HUES48 (cell line): Measurements from ENCODE around the gene PPP1R12B.
"Not testable (repeated sequence)": the region's sequence is repeated elsewhere in the genome, so short reads cannot be mapped to it uniquely, and the experiment has no call there.

Source experiments
- H3K27ac ChIP-seq: one replicate; pipeline ENCODE4 v1.7.0; 2013; ENCODE audit warnings: low read depth, low read length, inconsistent platforms
- H3K27me3 ChIP-seq: 2 replicates; pipeline ENCODE4 v1.6.1; 2013; ENCODE audit warnings: mild to moderate bottlenecking, low read length; ENCODE audit not compliant: control insufficient read depth, insufficient read depth
- H3K36me3 ChIP-seq: 2 replicates; pipeline ENCODE4 v1.6.1; 2013; ENCODE audit warnings: low read length; ENCODE audit not compliant: control insufficient read depth, insufficient read depth
- H3K4me1 ChIP-seq: 2 replicates; pipeline ENCODE4 v1.6.1; 2013; ENCODE audit warnings: mild to moderate bottlenecking, low read length; ENCODE audit not compliant: control insufficient read depth, insufficient read depth
- H3K4me3 ChIP-seq: 2 replicates; pipeline ENCODE4 v1.5.1; 2013; ENCODE audit warnings: mild to moderate bottlenecking, low read depth, low read length
- H3K9ac ChIP-seq: 2 replicates; pipeline ENCODE4 v1.6.1; 2013; ENCODE audit warnings: mild to moderate bottlenecking, low read depth, low read length, moderate library complexity
- H3K9me3 ChIP-seq: 2 replicates; pipeline ENCODE4 v1.6.1; 2013; ENCODE audit warnings: low read length; ENCODE audit not compliant: control insufficient read depth, insufficient read depth

PPP1R12B gene

DNA sequence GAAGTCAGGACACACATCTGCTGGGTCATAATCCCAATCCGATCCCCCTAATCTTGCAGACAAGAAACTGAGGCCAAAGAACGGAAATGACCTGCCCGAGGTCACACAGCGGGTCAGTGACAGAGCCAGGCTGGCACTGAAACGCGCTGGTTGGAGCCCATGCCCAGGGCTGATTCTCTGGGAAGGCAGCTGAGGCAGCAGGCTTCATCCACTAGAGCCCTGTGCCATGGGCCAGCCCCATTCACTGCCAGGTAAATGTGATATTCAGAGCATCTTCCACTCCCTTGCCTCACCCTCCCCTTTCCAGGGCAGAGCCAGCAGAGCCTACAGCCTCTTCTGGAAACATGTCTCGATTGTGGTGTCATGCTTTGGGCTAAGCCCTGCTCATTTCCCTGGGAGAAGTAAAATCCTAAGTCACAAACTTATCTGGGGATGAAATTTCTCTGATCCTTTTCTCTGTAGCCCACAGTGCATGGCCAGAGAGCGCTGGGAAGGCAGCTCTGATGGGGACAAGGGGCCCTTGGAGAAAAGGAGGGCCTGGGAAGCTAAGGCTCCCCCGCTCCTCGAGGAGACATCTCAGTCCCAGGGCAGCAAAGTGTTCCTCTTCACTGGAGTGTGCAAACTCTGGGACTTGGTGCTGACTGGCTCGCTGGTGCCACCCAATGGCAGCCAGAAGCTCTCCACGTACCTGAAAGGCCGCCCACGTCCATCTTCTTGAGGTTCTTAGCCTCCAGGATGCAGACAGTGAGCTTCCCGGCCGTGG, 251.4 kb downstream of the PPP1R12B start:
- Histone ChIP-seq H3K9ac (no peak overlapping the region), H3K27ac (no peak overlapping the region), H3K9me3 (no peaks in the 10 kb centered on the region), H3K36me3 (no peaks in the 10 kb centered on the region; the same call in 1 of the 2 replicates), H3K4me3 (no peak overlapping the region), H3K4me1 (no peaks in the 10 kb centered on the region), H3K27me3 (no peaks in the 10 kb centered on the region)

DNA sequence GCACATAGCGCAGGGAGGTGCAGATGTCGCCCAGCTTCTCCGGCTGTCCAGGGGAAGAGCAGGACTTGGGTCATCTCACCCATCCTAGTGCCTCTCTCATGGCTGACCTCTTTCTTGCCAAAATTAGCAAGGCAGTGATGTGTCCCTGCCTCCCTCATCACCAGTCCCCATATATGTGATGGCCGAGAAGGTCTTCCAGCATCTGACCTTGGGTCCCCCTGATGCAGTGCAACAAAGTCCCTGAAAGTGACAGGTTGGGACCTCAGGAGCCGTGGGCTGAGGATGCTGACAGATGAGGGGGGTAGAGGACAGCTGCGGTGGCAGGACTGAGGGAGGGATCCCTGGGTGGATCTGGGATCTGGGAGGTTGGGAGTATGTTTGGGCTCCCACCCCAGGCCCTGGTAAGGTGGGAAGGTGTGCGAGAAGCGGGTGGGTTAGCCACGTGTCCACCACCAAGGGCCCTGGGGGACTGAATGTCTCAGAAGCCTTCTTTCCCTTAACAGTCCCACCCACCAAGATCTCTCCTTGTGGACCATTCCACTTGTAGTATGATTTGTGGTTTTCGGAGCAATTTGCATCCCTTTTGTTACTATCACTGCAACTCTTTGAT, 252.0 kb downstream of the PPP1R12B start:
- H3K36me3 ChIP-seq = no peaks in the 10 kb centered on the region; the same call in 1 of the 2 replicates
- no peaks in the 10 kb centered on the region for H3K27me3 ChIP-seq
- no peak overlapping the region for H3K27ac ChIP-seq
- no peak overlapping the region for H3K9ac ChIP-seq
- H3K4me1 ChIP-seq = no peaks in the 10 kb centered on the region
- no peak overlapping the region for H3K4me3 ChIP-seq
- H3K9me3 ChIP-seq = no peaks in the 10 kb centered on the region

- Histone ChIP-seq H3K9ac (no peak overlapping the region), H3K27me3 (no peaks in the 10 kb centered on the region), H3K27ac (no peak overlapping the region), H3K4me3 (no peak overlapping the region), H3K9me3 (no peaks in the 10 kb centered on the region), H3K36me3 (no peaks in the 10 kb centered on the region; the same call in 1 of the 2 replicates), H3K4me1 (no peaks in the 10 kb centered on the region)
Measured at GRCh38 chr1:202603435-202603834, 254.9 kb downstream of the PPP1R12B start.

DNA sequence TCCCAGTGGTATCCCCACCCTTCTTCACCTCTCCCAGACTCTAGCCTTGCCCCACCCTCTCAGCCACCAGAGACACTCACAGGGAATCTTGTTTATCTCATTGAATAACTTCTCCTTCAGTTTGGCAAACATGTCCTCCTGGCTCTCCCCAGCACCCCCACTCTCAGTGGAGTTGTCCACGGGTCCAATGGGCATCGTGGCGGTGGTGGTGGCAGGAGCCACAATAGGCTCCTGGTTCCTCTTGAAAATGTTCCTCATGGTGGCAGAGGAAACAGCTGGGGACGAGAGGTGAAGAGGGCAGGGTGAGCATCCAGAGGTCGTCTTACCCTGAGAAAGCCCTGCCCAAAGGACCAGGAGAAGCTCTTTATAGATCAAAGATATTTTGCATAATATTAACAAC, 257.0 kb downstream of the PPP1R12B start:
- Histone ChIP-seq H3K4me3 (no peak overlapping the region), H3K27me3 (no peaks in the 10 kb centered on the region), H3K4me1 (no peaks in the 10 kb centered on the region), H3K9me3 (no peaks in the 10 kb centered on the region), H3K9ac (no peak overlapping the region), H3K36me3 (no peaks in the 10 kb centered on the region), H3K27ac (no peak overlapping the region)

- not testable (repeated sequence) for H3K9me3 ChIP-seq, H3K9ac ChIP-seq, H3K27ac ChIP-seq, H3K4me3 ChIP-seq, H3K36me3 ChIP-seq, H3K4me1 ChIP-seq, H3K27me3 ChIP-seq
Measured at GRCh38 chr1:202612036-202612435, 263.5 kb downstream of the PPP1R12B start.

GRCh38 chr1:202613571-202613970, 265.1 kb downstream of the PPP1R12B start:
- H3K27ac ChIP-seq = no peak overlapping the region
- no peaks in the 10 kb centered on the region for H3K36me3 ChIP-seq
- H3K4me3 ChIP-seq = no peak overlapping the region
- H3K9ac ChIP-seq = no peak overlapping the region
- no peaks in the 10 kb centered on the region for H3K9me3 ChIP-seq
- H3K4me1 ChIP-seq = peaks cover 2% of the 10 kb centered on the region
- H3K27me3 ChIP-seq = no peaks in the 10 kb centered on the region

DNA sequence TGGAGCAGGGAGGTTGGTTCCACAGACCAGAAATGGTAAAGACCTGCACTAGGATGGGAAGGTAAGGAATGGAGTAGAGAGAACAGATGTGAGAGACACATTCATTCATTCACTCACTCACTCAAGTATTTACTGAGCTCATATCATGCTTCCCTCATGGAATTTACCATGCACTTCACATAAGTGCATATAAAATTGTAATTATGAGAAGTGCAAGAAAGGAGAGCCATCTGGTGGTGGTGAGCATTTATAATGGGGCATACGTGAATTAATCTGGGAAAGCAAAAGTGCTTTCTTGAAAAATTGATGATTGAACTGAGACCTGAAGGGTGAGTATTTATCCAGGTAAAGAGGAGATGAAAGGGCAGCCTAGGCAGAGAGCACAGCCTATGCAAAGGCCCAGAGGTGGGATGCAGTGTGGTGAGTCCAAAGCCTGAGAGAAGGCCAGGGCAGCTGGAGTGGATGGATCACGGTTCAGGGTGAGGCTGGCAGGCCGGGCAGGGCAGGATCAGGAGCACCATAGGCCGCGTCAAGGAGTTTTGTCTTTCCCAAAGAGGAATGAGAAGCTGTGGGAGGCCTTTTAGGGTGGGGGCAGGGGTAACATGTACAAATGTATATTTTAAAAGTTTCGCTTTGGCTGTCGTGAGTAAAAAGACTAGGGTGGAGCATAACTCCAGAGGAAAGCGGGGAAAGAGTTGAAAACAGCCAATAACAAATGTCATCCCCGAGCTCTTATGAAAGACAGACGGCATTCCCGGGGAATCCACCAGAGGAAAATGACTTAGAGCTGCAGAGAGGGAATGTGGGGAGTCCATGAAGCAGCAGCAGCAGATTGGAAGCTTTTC, 266.1 kb downstream of the PPP1R12B start:
- not testable (repeated sequence) for H3K9me3 ChIP-seq, H3K36me3 ChIP-seq, H3K4me3 ChIP-seq, H3K27me3 ChIP-seq, H3K4me1 ChIP-seq, H3K9ac ChIP-seq, H3K27ac ChIP-seq

DNA sequence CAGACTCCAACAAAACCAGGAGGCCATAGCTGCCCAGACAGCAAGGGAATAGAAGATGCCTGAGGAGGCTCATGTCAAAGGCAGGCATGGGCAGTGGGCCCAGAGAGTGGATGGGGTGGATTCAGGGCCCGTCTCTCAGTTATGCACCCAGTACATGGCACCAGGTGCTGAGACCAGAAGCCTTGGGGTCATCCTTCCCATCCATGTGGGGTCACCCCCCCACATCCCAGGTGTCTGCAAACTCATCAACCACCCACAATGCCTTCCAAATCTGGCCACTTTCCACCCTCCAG, 266.7 kb downstream of the PPP1R12B start:
- not testable (repeated sequence) for H3K27ac ChIP-seq, H3K36me3 ChIP-seq, H3K4me3 ChIP-seq, H3K27me3 ChIP-seq, H3K4me1 ChIP-seq, H3K9ac ChIP-seq, H3K9me3 ChIP-seq

- no peak overlapping the region for H3K27ac ChIP-seq
- H3K9ac ChIP-seq = no peak overlapping the region
Measured at GRCh38 chr1:202615501-202616354, 267.2 kb downstream of the PPP1R12B start.

DNA sequence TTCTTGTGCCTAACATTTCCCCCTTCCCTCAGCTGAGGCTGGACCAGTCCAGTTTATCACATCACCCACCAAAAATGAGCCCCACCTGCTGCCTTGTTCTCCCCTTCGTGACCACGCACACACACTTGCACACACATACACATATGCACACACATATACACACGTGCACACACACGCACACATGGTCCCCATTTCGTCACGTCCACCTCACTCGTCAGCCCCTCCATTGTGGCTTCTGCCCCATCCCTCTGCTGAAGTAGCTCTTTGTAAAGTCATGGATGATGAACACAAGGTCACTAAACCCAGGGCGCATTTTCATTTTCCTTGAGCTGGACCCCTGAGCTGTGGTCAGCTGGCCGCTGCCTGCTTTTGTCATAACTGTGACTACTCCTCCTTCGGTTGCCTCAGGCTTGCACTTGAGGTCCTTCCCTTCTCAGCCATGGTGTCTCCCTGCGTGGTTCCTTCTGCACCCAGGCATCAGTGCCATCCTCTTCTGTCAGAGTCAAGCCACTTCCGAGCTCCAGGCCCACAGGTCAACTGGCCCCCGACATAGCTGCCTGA, 267.9 kb downstream of the PPP1R12B start:
- Histone ChIP-seq H3K27me3 (no peaks in the 10 kb centered on the region), H3K36me3 (no peaks in the 10 kb centered on the region), H3K4me1 (peaks cover 6% of the 10 kb centered on the region), H3K4me3 (no peak overlapping the region), H3K27ac (no peak overlapping the region), H3K9ac (no peak overlapping the region), H3K9me3 (no peaks in the 10 kb centered on the region)

More at GRCh38 chr1:202615501-202616354, 267.2 kb downstream of the PPP1R12B start:
- Histone ChIP-seq H3K36me3 (no peaks in the 10 kb centered on the region), H3K9me3 (no peaks in the 10 kb centered on the region), H3K4me3 (no peak overlapping the region), H3K4me1 (peaks cover 6% of the 10 kb centered on the region), H3K27me3 (no peaks in the 10 kb centered on the region)
